Subcutaneous abdominal adipose tissue (tissue), 5 donors: ENCODE results near the gene COLEC12.

ENCODE experiments used
- H3K27ac ChIP-seq: one replicate; pipeline ENCODE4 v1.7.0; 2013; ENCODE audit warnings: low read depth, mild to moderate bottlenecking, inconsistent platforms, low read length, moderate library complexity
- H3K27me3 ChIP-seq, 5 donors: one replicate each; pipeline ENCODE4 v1.7.0; 2013; ENCODE audit warnings: low read length in 5 of 5, inconsistent platforms in 1 of 5; ENCODE audit not compliant: control insufficient read depth in 5 of 5, insufficient read depth in 4 of 5
- H3K36me3 ChIP-seq, 5 donors: one replicate each; pipeline ENCODE4 v1.7.0; 2013; ENCODE audit warnings: low read length in 5 of 5; ENCODE audit not compliant: control insufficient read depth in 5 of 5, insufficient read depth in 5 of 5
- H3K4me1 ChIP-seq, 5 donors: one replicate each; pipeline ENCODE4 v1.7.0; 2013; ENCODE audit warnings: low read length in 5 of 5, mild to moderate bottlenecking in 3 of 5, moderate library complexity in 1 of 5; ENCODE audit not compliant: control insufficient read depth in 5 of 5, insufficient read depth in 5 of 5
- H3K4me3 ChIP-seq, 5 donors: one replicate each; pipeline ENCODE4 v1.7.0; 2013; ENCODE audit warnings: low read length in 5 of 5, low read depth in 1 of 5
- H3K9ac ChIP-seq, 5 donors: one replicate each; pipeline ENCODE4 v1.7.0; 2013; ENCODE audit warnings: low read length in 5 of 5, mild to moderate bottlenecking in 4 of 5, moderate library complexity in 3 of 5
- H3K9me3 ChIP-seq, 5 donors: one replicate each; pipeline ENCODE4 v1.7.0; 2013; ENCODE audit warnings: low read length in 5 of 5; ENCODE audit not compliant: control insufficient read depth in 5 of 5
- donor health status: healthy.
- donor health status: healthy.
- donor health status: healthy.
- donor health status: healthy.
- donor health status: healthy.

Gene COLEC12

DNA sequence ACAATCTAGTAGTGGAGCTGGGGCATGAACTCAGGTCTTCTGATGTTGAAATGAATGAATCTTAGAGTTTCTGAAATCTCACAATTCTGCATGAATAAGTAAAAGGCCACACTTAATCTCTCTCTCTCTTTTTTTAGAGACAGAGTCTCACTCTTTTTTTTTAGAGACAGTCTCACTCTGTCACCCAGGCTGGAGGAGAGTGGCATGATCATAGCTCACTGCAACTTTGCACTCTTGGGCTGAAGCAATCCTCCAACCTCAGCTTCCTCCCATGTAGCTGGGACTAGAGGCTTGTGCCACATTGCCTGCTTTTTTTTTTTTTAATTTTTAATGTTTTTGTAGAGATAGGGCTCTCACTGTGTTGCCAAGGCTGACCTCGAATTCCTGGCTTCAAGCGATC is 163.8 kb downstream of the COLEC12 start:
- no peaks in the 10 kb centered on the region for H3K9me3 ChIP-seq
- no peak overlapping the region for H3K9ac ChIP-seq

DNA sequence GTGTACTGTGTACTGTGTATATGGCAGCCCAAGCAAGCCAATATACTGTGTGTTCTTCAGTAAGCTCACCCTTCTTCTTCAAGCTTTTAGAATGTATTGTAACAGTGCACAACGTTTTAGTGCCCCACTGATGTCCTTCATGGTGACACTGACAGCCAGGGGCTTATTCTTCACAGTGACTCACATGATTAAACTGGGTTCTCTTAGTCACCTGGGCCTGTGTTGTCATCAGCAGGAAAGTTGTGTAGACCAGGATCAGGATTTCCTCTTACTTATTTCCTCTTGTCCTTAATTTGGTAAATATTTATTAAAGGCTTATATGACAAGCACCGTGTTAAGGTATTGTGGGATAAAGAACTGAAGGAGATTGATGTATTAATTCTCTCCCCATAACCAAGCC is 164.8 kb downstream of the COLEC12 start:
- Histone ChIP-seq H3K9ac (no peak overlapping the region), H3K4me3 (no peak overlapping the region), H3K36me3 (no peaks in the 10 kb centered on the region), H3K27ac (no peak overlapping the region), H3K4me1 (peaks cover 1 to 29% (median 19%) of the 10 kb centered on the region in 5 donors), H3K27me3 (no peaks in the 10 kb centered on the region), H3K9me3 (no peaks in the 10 kb centered on the region)

More for the DNA sequence above, 163.8 kb downstream of the COLEC12 start:
- no peaks in the 10 kb centered on the region for H3K36me3 ChIP-seq
- H3K27me3 ChIP-seq = no peaks in the 10 kb centered on the region
- no peak overlapping the region for H3K4me3 ChIP-seq
- no peak overlapping the region for H3K27ac ChIP-seq
- H3K4me1 ChIP-seq = peaks cover 1 to 22% (median 16%) of the 10 kb centered on the region in 5 donors

DNA sequence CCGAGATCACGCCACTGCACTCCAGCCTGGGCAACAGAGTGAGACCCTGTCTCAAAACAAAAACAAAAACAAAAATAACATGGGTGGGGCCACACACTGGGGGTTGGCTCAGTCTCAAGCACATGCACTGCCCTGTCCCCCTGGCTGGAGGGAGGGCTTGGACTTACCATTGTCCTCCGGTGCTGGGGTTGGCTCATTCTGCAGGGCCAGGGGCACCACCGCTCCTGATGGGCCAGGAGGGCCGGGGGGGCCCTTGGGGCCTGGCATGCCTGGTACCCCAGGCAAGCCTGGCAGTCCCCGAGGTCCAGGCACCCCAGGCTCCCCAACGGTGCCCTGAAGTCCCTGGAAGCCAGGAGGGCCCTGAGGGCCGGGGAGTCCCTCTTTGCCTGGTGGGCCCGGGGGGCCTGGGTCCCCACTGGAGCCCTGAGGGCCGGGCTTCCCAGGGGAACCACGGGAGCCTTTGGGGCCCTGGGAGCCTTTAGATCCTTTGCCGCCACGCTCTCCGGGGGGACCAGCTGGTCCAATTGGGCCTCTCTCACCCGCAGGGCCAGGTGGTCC is 165.8 kb downstream of the COLEC12 start:
- Histone ChIP-seq H3K36me3 (peaks cover 0 to 3% (median 0%) of the 10 kb centered on the region in 5 donors), H3K27ac (no peak overlapping the region), H3K4me3 (no peak overlapping the region), H3K9me3 (no peaks in the 10 kb centered on the region), H3K4me1 (peaks cover 1 to 29% (median 19%) of the 10 kb centered on the region in 5 donors), H3K27me3 (no peaks in the 10 kb centered on the region), H3K9ac (no peak overlapping the region)

DNA sequence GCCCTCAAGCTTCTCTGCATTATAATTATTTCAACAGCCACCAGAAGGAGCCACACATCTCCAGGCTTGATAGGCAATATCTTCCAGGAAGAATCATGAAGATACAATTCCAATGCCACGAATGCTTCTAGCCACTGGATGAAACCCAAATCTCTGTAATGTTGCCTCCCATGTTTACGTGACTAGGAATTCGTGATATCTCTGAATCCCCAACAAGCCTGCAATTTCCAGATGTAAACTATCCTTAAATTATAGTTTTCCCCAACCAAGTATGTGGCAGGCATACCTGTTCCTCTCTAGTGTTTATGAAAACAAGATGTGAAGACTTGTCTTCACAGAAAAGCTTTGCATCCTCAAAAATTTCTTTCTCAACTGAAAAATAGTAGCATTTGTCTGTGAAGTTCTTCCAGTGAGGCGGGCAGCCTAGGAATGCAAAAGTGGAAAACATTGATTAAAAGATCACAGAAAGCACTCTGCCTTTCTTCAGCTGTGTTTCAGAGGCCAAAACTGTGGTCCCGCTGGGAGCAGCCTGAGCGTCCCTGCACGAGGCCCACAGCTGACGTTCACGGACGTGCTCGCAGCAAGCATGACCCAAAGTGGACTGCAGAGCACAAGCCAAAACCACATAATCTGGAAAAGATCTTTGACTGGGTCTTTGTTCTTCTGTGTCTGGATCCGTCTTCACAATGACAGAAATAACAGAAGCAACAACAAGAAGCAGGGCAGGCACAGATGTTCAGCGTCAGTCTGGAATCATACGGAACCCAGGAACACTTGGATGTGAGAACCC is 167.6 kb downstream of the COLEC12 start:
- Histone ChIP-seq H3K36me3 (peaks cover 0 to 7% (median 0%) of the 10 kb centered on the region in 5 donors), H3K4me3 (no peak overlapping the region), H3K9me3 (no peaks in the 10 kb centered on the region), H3K27ac (no peak overlapping the region), H3K27me3 (no peaks in the 10 kb centered on the region), H3K9ac (no peak overlapping the region), H3K4me1 (peaks cover 1 to 28% (median 19%) of the 10 kb centered on the region in 5 donors)

DNA sequence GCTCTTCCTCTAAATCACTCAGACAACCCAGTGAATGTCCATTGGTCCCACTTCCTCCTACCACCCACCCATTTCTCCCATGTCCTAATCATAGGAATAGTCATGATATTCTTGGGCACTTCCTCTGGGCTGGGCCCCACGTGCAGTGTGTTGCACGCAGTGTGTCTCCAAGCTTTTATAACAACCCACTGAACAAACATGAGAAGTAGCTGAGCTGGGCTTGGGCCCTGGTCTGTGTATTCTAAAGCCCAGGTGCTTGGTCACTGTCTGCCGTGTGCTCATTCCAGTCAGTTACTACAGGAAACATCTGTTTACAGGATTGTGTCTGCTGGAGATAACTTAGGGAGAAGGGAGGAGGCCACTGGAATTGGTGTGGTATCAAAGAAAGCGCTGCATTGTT is 168.5 kb downstream of the COLEC12 start:
- H3K9me3 ChIP-seq = no peaks in the 10 kb centered on the region
- H3K27ac ChIP-seq = no peak overlapping the region
- H3K27me3 ChIP-seq = no peaks in the 10 kb centered on the region
- no peak overlapping the region for H3K4me3 ChIP-seq
- H3K36me3 ChIP-seq = peaks cover 0 to 7% (median 0%) of the 10 kb centered on the region in 5 donors
- no peak overlapping the region for H3K9ac ChIP-seq
- peaks cover 1 to 27% (median 19%) of the 10 kb centered on the region in 5 donors for H3K4me1 ChIP-seq

DNA sequence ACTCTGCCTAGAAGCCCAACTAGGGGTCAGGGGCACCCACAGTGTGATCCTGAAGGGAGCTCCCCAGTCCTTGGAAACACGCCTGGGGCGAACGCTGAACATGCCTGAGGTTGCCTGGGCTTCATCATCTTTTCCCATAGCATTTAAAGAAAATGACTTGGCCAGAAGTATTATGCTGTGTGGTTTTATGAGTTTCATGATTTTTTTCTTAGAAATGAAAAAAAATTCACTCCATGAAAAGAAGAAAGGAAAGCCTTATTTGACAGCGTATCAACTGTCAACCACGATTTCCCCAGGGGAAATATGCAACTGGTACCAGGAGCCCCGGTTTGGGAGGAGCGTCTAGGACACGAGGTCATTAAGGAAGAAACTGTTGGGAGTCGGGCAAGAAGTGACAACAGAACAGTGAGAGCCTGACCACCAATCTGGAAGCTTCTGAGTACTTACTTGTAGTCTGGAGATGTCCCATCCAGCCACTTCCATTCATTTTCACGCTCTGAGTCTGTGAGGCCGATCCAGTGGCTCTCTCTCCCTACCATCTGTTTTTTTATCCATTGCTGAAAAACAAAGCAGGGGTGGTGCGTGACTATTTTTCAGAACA is 169.2 kb downstream of the COLEC12 start:
- Histone ChIP-seq H3K27me3 (no peaks in the 10 kb centered on the region), H3K4me3 (no peak overlapping the region), H3K27ac (no peak overlapping the region), H3K9ac (no peak overlapping the region), H3K9me3 (no peaks in the 10 kb centered on the region), H3K4me1 (peaks cover 1 to 27% (median 19%) of the 10 kb centered on the region in 5 donors), H3K36me3 (peaks cover 0 to 7% (median 0%) of the 10 kb centered on the region in 5 donors)

DNA sequence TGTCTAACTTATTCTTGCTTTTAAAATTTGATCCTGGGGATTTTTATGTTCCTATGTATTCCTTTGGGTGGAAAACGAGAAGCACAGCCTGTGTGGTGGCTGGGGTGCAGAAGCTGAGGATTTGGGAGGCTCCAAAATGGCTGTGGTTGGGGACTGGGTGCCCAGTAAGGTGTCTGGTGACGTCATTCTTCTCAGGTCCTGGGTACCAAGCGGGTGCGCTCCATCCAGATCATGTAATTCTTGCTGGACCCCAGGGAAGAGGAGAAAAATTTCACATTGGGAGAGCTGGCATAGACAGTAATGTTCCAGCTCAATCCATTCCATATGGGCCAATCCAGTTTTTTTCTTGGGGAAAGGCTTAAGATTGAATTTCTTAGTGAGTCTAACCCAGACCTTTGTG is 171.6 kb downstream of the COLEC12 start:
- no peak overlapping the region for H3K9ac ChIP-seq
- H3K27me3 ChIP-seq = no peaks in the 10 kb centered on the region
- H3K9me3 ChIP-seq = no peaks in the 10 kb centered on the region
- H3K4me3 ChIP-seq = no peak overlapping the region
- peaks cover 1 to 25% (median 19%) of the 10 kb centered on the region in 5 donors for H3K4me1 ChIP-seq
- H3K36me3 ChIP-seq = peaks cover 0 to 7% (median 0%) of the 10 kb centered on the region in 5 donors
- H3K27ac ChIP-seq = no peak overlapping the region

DNA sequence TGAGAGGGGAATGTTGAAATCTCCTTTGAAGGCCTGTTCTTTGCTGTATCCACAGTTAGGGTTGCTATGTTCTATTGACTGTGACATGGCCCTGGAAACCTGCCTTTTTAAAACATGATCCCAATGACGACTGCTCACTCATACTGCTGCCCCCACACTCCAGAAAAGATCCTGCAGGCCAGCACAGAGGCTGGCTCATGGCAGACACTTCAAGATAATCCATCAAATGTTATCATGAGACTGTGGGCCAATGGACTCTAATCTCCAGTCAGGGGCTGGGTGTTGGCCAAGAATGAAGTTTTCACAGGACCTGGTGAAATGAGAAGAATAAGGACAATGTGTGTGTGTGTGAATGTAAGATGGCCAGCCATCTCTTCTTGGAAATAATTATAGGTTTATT is 173.7 kb downstream of the COLEC12 start:
- Histone ChIP-seq H3K4me3 (no peak overlapping the region), H3K4me1 (peaks cover 2 to 21% (median 12%) of the 10 kb centered on the region in 5 donors), H3K36me3 (peaks cover 0 to 7% (median 0%) of the 10 kb centered on the region in 5 donors), H3K27ac (no peak overlapping the region), H3K9me3 (no peaks in the 10 kb centered on the region), H3K27me3 (no peaks in the 10 kb centered on the region), H3K9ac (no peak overlapping the region)

DNA sequence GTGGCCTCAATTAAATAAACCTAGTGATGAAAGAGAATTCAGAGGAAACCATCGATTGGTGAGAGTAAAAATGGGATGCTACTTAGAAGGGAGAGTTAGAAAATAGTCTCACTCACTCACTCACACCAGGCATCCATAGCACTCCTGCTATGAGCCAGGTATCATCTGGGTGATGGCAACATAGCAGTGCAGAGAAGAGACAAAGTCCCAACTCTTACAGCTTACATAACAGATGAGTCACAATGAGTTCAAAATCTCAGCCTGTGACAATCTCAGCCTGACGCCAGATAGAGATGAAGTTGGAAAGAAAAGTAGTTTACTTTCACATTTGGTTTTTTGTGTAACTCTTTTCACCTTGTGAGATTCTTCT is 177.3 kb downstream of the COLEC12 start:
- Histone ChIP-seq H3K27me3 (no peaks in the 10 kb centered on the region), H3K4me3 (no peak overlapping the region), H3K27ac (no peak overlapping the region), H3K36me3 (peaks cover 0 to 4% (median 0%) of the 10 kb centered on the region in 5 donors), H3K9ac (no peak overlapping the region), H3K9me3 (no peaks in the 10 kb centered on the region), H3K4me1 (peaks cover 2 to 16% (median 10%) of the 10 kb centered on the region in 5 donors)

DNA sequence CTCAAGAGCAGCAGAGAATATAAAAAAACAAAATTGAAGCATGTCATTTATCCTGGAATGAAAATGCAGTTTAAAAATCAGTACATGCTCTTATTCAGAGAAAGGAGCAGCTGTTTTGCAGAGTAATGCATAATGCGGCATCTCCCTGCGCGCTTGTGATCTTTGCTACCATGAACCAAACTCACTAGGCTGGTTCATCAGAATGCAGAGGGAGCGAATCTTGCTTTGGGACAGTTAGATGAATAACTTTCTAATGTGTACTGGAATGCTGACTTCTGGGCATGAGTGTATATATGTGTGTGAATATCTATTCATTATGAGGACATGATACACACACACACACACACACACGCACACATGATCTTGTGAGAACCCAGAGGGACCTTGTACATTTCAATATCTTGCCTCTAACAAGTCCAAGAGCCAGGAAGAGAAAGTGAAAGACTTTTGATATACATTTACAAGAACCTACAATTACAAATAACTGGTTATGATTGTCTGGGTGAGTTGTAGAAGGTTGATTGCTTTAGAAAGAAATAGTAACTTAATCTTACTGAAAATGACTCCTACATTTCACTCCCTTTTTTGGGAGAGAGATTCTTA is 178.5 kb downstream of the COLEC12 start:
- peaks cover 2 to 16% (median 10%) of the 10 kb centered on the region in 5 donors for H3K4me1 ChIP-seq
- H3K36me3 ChIP-seq = peaks cover 0 to 4% (median 0%) of the 10 kb centered on the region in 5 donors
- H3K9me3 ChIP-seq = no peaks in the 10 kb centered on the region
- H3K9ac ChIP-seq = no peak overlapping the region
- no peaks in the 10 kb centered on the region for H3K27me3 ChIP-seq
- H3K4me3 ChIP-seq = no peak overlapping the region
- no peak overlapping the region for H3K27ac ChIP-seq
